Activated CD4-positive, alpha-beta T cell treated with anti-CD3 and anti-CD28 coated beads, Interleukin-2, Interleukin-4, amounts not matched to agents 100 ng/mL and 50 ng/mL, durations not matched to agents 16 hours and 8 hours (primary cell): ENCODE data around the gene PHB1.
A peak's percentile ranks its signal among the peaks of the same experiment; 100 is the strongest.

Experiments
- DNase-seq: peaks from one replicate; pipeline ENCODE4 v3.0.0-alpha.2; 2020; ENCODE audit warnings: low spot score

The PHB1 gene

GRCh38 chr17:49414622-49415350 is at the start of gene PHB1:
Gene PHB1, minus strand, starts transcription at chr17:49414882. Its CDS starts 1,618 bp downstream, at chr17:49413264.
- peak; percentile 98 for DNase-seq

GRCh38 chr17:49464049-49464448 is 49.4 kb upstream of the PHB1 start:
- no peak for DNase-seq

GRCh38 chr17:49461580-49461979 is 46.9 kb upstream of the PHB1 start:
- DNase-seq, result no peak

GRCh38 chr17:49460401-49460800 is 45.7 kb upstream of the PHB1 start:
- no peak for DNase-seq

- DNase-seq, result no peak
Observed at GRCh38 chr17:49459401-49459984, 44.8 kb upstream of the PHB1 start.

GRCh38 chr17:49457564-49458535 is 43.2 kb upstream of the PHB1 start:
- no peak for DNase-seq

- no peak for DNase-seq
Observed at GRCh38 chr17:49456183-49456965, 41.7 kb upstream of the PHB1 start.

GRCh38 chr17:49455272-49455861 is 40.7 kb upstream of the PHB1 start:
- DNase-seq, result no peak

- DNase-seq, result no peak
Observed at GRCh38 chr17:49454050-49454449, 39.4 kb upstream of the PHB1 start.

GRCh38 chr17:49452661-49453060 is 38.0 kb upstream of the PHB1 start:
- DNase-seq, result no peak

GRCh38 chr17:49452201-49452600 is 37.5 kb upstream of the PHB1 start:
- DNase-seq, result no peak

- DNase-seq, result no peak
Observed at GRCh38 chr17:49450735-49451134, 36.1 kb upstream of the PHB1 start.

- no peak for DNase-seq
Observed at GRCh38 chr17:49450181-49450580, 35.5 kb upstream of the PHB1 start.

GRCh38 chr17:49447628-49448302 is 33.1 kb upstream of the PHB1 start:
- DNase-seq, result no peak

GRCh38 chr17:49445591-49445990 is 30.9 kb upstream of the PHB1 start:
- no peak for DNase-seq

GRCh38 chr17:49444384-49444783 is 29.7 kb upstream of the PHB1 start:
- no peak for DNase-seq

GRCh38 chr17:49443862-49444261 is 29.2 kb upstream of the PHB1 start:
- no peak for DNase-seq

GRCh38 chr17:49442041-49442440 is 27.4 kb upstream of the PHB1 start:
- no peak for DNase-seq

GRCh38 chr17:49441578-49441977 is 26.9 kb upstream of the PHB1 start:
- DNase-seq, result no peak

GRCh38 chr17:49440581-49440980 is 25.9 kb upstream of the PHB1 start:
- DNase-seq, result no peak
